H9 (cell line): ENCODE measurements around the gene FAM240A. TPM values are rescaled to one million over a fixed set of nuclear protein-coding genes. Genes with fewer than 3 reads are reported as not detected.

Source experiments
- DNase-seq: peaks from one replicate; pipeline ENCODE4 v3.0.0-alpha.2; 2017
- H2AFZ ChIP-seq: one replicate; pipeline ENCODE4 v1.6.1; 2013; ENCODE audit warnings: mild to moderate bottlenecking, low read length, control low read depth, moderate library complexity
- H2AK5ac ChIP-seq: 2 replicates; pipeline ENCODE4 v1.6.1; 2013; ENCODE audit warnings: low read length, control low read depth, mixed read lengths; ENCODE audit not compliant: insufficient read length
- H2BK120ac ChIP-seq: one replicate; pipeline ENCODE4 v1.6.1; 2013; ENCODE audit warnings: low read depth, mild to moderate bottlenecking, low read length, control low read depth, inconsistent platforms; ENCODE audit not compliant: poor library complexity, severe bottlenecking
- H2BK12ac ChIP-seq: 2 replicates; pipeline ENCODE4 v1.6.1; 2013; ENCODE audit warnings: low read length, control low read depth, mixed read lengths, low read depth; ENCODE audit not compliant: insufficient read length
- H2BK15ac ChIP-seq: 2 replicates; pipeline ENCODE4 v1.6.1; 2013; ENCODE audit warnings: low read depth, low read length, control low read depth
- H2BK20ac ChIP-seq: one replicate; pipeline ENCODE4 v1.6.1; 2013; ENCODE audit warnings: low read depth, mild to moderate bottlenecking, low read length, control low read depth, inconsistent platforms; ENCODE audit not compliant: poor library complexity, severe bottlenecking
- H2BK5ac ChIP-seq: 2 replicates; pipeline ENCODE4 v1.6.1; 2013; ENCODE audit warnings: low read length, control low read depth, mixed read lengths; ENCODE audit not compliant: insufficient read length
- H3K14ac ChIP-seq: 2 replicates; pipeline ENCODE4 v1.6.1; 2013; ENCODE audit warnings: low read length, control low read depth; ENCODE audit not compliant: insufficient read depth
- H3K18ac ChIP-seq: 2 replicates; pipeline ENCODE4 v1.6.1; 2013; ENCODE audit warnings: low read depth, mild to moderate bottlenecking, mixed read lengths, low read length, control low read depth; ENCODE audit not compliant: insufficient read length
- H3K23ac ChIP-seq: 2 replicates; pipeline ENCODE4 v1.6.1; 2013; ENCODE audit warnings: low read length, control low read depth, mixed read lengths, low read depth; ENCODE audit not compliant: insufficient read length
- H3K23me2 ChIP-seq: 2 replicates; pipeline ENCODE4 v1.6.1; 2013; ENCODE audit warnings: low read depth, mild to moderate bottlenecking, mixed read lengths, low read length, control low read depth; ENCODE audit not compliant: insufficient read length, poor library complexity, severe bottlenecking
- H3K27ac ChIP-seq: 2 replicates; pipeline ENCODE4 v1.5.1; 2013; ENCODE audit warnings: low read length, control low read depth, mixed read lengths, low read depth; ENCODE audit not compliant: insufficient read length
- H3K27me3 ChIP-seq: 2 replicates; pipeline ENCODE4 v1.6.1; 2013; ENCODE audit warnings: low read length, control low read depth, inconsistent platforms; ENCODE audit not compliant: insufficient read depth
- H3K4ac ChIP-seq: 2 replicates; pipeline ENCODE4 v1.6.1; 2013; ENCODE audit warnings: low read depth, mild to moderate bottlenecking, control low read depth, inconsistent platforms, low read length, moderate library complexity
- H3K4me1 ChIP-seq: 2 replicates; pipeline ENCODE4 v1.6.1; 2013; ENCODE audit warnings: low read length, control low read depth, inconsistent platforms; ENCODE audit not compliant: insufficient read depth
- H3K4me2 ChIP-seq: 2 replicates; pipeline ENCODE4 v1.6.1; 2013; ENCODE audit warnings: low read length, control low read depth, mixed read lengths; ENCODE audit not compliant: insufficient read length, insufficient read depth
- H3K56ac ChIP-seq: 2 replicates; pipeline ENCODE4 v1.6.1; 2013; ENCODE audit warnings: low read depth, mild to moderate bottlenecking, mixed read lengths, low read length, control low read depth; ENCODE audit not compliant: insufficient read length
- H3K79me1 ChIP-seq: 2 replicates; pipeline ENCODE4 v1.6.1; 2013; ENCODE audit warnings: low read depth, mild to moderate bottlenecking, moderate library complexity, low read length, control low read depth, inconsistent platforms; ENCODE audit not compliant: insufficient read depth, poor library complexity, severe bottlenecking
- H3K79me2 ChIP-seq: 2 replicates; pipeline ENCODE4 v1.6.1; 2013; ENCODE audit warnings: low read length, control low read depth, inconsistent platforms; ENCODE audit not compliant: insufficient read depth
- H3K9ac ChIP-seq: 2 replicates; pipeline ENCODE4 v1.6.1; 2013; ENCODE audit warnings: low read length, control low read depth, mixed read lengths; ENCODE audit not compliant: insufficient read length; ENCODE audit errors: extremely low read depth
- H3K9me3 ChIP-seq: one replicate; pipeline ENCODE4 v1.6.1; 2013; ENCODE audit warnings: low read depth, low read length, inconsistent platforms; ENCODE audit not compliant: control insufficient read depth
- H3T11ph ChIP-seq: one replicate; pipeline ENCODE4 v1.6.1; 2013; ENCODE audit warnings: mild to moderate bottlenecking, low read length, control low read depth, inconsistent platforms
- H4K20me1 ChIP-seq: one replicate; pipeline ENCODE4 v1.6.1; 2013; ENCODE audit not compliant: control insufficient read depth, insufficient read length, insufficient read depth
- H4K5ac ChIP-seq: 2 replicates; pipeline ENCODE4 v1.6.1; 2013; ENCODE audit warnings: low read depth, mild to moderate bottlenecking, mixed read lengths, low read length, control low read depth; ENCODE audit not compliant: insufficient read length
- H4K8ac ChIP-seq: replicated peaks from 2 replicates; pipeline ENCODE4 v1.6.1; 2013; ENCODE audit warnings: low read length, control low read depth, mixed read lengths, low read depth; ENCODE audit not compliant: insufficient read length
- H4K91ac ChIP-seq: 2 replicates; pipeline ENCODE4 v1.6.1; 2013; ENCODE audit warnings: low read depth, mild to moderate bottlenecking, moderate library complexity, mixed read lengths, low read length, control low read depth; ENCODE audit not compliant: insufficient read length
- H3K27ac Mint-ChIP-seq, 3 experiments: 2 replicates in 2 of 3; 3 replicates in 1 of 3; pipeline ENCODE4 v1.8.0; 2020 to 2021; ENCODE audit warnings: mixed read lengths in 3 of 3, mild to moderate bottlenecking in 1 of 3, moderate library complexity in 1 of 3
- H3K27me3 Mint-ChIP-seq: 2 replicates; pipeline ENCODE4 v1.8.0; 2021; ENCODE audit warnings: low read depth, mild to moderate bottlenecking, moderate library complexity, mixed read lengths
- H3K36me3 Mint-ChIP-seq, 3 experiments: 2 replicates in 2 of 3; 3 replicates in 1 of 3; pipeline ENCODE4 v1.8.0; 2020 to 2021; ENCODE audit warnings: low read depth in 3 of 3, mixed read lengths in 3 of 3; ENCODE audit not compliant: insufficient read depth in 1 of 3
- H3K4me1 Mint-ChIP-seq, 2 experiments: 2 replicates each; pipeline ENCODE4 v1.8.0; 2020; ENCODE audit warnings: mixed read lengths in 2 of 2
- H3K4me3 Mint-ChIP-seq, 2 experiments: 2 replicates in 1 of 2; 3 replicates in 1 of 2; pipeline ENCODE4 v1.8.0; 2020 to 2021; ENCODE audit warnings: mild to moderate bottlenecking in 2 of 2, mixed read lengths in 2 of 2, moderate library complexity in 1 of 2
- H3K9me3 Mint-ChIP-seq, 2 experiments: 2 replicates in 1 of 2; 3 replicates in 1 of 2; pipeline ENCODE4 v1.8.0; 2020; ENCODE audit warnings: mild to moderate bottlenecking in 2 of 2, mixed read lengths in 2 of 2, moderate library complexity in 1 of 2
- total RNA-seq: library from RNA; stranded (reverse); gene quantifications from 2 replicates; pipeline ENCODE4 v1.2.1, GENCODE V29; 2021
- TF ChIP-seq, protein P1 (sequence below): fragments of 200-600 bp; sonication (generic); conservative IDR thresholded peaks from 3 replicates; pipeline ENCODE4 v1.8.0; 2021; ENCODE audit warnings: antibody characterized with exemption, mild to moderate bottlenecking

FAM240A gene
- total RNA-seq, 1 experiment from 2014 or later: 0.11 TPM

DNA sequence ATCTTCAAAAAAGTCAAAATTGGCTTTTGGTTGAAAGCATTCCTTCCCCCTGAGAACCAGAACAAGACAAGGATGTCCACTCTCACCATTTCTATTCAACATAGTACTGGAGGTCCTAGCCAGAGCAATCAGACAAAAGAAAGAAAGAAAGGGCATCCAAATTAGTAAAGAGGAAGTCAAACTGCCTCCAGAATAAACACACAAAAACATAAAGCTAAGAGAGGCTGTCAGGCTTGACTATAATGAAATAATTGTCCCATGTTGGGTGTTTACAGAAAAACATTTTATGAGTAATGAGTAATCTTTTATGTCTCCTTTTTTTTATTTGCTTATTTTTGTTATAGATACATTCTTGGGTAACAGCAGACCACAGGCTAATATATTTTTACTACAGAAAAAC, 18.3 kb upstream of the FAM240A start:
- H2AFZ ChIP-seq: no peak overlapping the region
- H3K4me1 ChIP-seq: peaks cover 11% of the 10 kb centered on the region; the same call in 1 of the 2 replicates
- no peaks in the 10 kb centered on the region for H3K79me2 ChIP-seq
- no peak overlapping the region for H2BK5ac ChIP-seq
- H3K79me1 ChIP-seq: no peaks in the 10 kb centered on the region
- no peaks in the 10 kb centered on the region for H4K20me1 ChIP-seq
- no peak overlapping the region for H4K8ac ChIP-seq
- no peak overlapping the region for H3K9ac ChIP-seq
- H3K18ac ChIP-seq: no peak overlapping the region
- H2BK12ac ChIP-seq: no peak overlapping the region
- no peaks in the 10 kb centered on the region for H3K9me3 ChIP-seq
- H4K91ac ChIP-seq: no peak overlapping the region
- H3T11ph ChIP-seq: no peak overlapping the region
- Mint-ChIP-seq H3K36me3 (peaks cover 28 to 40% (median 34%) of the 10 kb centered on the region in 3 experiments), H3K27me3 (peaks cover 12% of the 10 kb centered on the region), H3K4me3 (no peak overlapping the region), H3K9me3 (peaks cover 37 to 44% of the 10 kb centered on the region in 2 experiments), H3K4me1 (peaks cover 28 to 33% of the 10 kb centered on the region in 2 experiments), H3K27ac (no peak overlapping the region)
- H3K56ac ChIP-seq: no peak overlapping the region
- H3K23ac ChIP-seq: no peak overlapping the region
- no peak overlapping the region for H3K27ac ChIP-seq
- no peak overlapping the region for H3K14ac ChIP-seq
- H3K27me3 ChIP-seq: no peaks in the 10 kb centered on the region
- no peak overlapping the region for H2BK15ac ChIP-seq
- TF ChIP-seq, protein P1, sequence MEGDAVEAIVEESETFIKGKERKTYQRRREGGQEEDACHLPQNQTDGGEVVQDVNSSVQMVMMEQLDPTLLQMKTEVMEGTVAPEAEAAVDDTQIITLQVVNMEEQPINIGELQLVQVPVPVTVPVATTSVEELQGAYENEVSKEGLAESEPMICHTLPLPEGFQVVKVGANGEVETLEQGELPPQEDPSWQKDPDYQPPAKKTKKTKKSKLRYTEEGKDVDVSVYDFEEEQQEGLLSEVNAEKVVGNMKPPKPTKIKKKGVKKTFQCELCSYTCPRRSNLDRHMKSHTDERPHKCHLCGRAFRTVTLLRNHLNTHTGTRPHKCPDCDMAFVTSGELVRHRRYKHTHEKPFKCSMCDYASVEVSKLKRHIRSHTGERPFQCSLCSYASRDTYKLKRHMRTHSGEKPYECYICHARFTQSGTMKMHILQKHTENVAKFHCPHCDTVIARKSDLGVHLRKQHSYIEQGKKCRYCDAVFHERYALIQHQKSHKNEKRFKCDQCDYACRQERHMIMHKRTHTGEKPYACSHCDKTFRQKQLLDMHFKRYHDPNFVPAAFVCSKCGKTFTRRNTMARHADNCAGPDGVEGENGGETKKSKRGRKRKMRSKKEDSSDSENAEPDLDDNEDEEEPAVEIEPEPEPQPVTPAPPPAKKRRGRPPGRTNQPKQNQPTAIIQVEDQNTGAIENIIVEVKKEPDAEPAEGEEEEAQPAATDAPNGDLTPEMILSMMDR: no peak
- no peak overlapping the region for H2BK120ac ChIP-seq
- H2BK20ac ChIP-seq: no peak overlapping the region
- no peak overlapping the region for H4K5ac ChIP-seq
- H3K4me2 ChIP-seq: no peak overlapping the region
- H2AK5ac ChIP-seq: no peak overlapping the region
- H3K23me2 ChIP-seq: no peaks in the 10 kb centered on the region
- H3K4ac ChIP-seq: no peak overlapping the region
- DNase-seq: no peak
